Fibroblast of lung (primary cell): ENCODE data around the gene ASTN2.

Source experiments
- EZH2 ChIP-seq: IDR thresholded peaks from 2 replicates; pipeline ENCODE4 v1.5.1; 2012; ENCODE audit warnings: low read length, control low read depth, mild to moderate bottlenecking; ENCODE audit errors: missing control alignments
- TF ChIP-seq, protein P1 (sequence below), 2 donors: IDR thresholded peaks in 1 of 2; conservative IDR thresholded peaks in 1 of 2; 1 replicate in 1 of 2; 2 replicates in 1 of 2; pipeline ENCODE4 v1.5.1; 2011 to 2012; ENCODE audit warnings: low read length in 2 of 2, control low read depth in 1 of 2, inconsistent platforms in 1 of 2, low read depth in 1 of 2, mild to moderate bottlenecking in 1 of 2

DNA sequence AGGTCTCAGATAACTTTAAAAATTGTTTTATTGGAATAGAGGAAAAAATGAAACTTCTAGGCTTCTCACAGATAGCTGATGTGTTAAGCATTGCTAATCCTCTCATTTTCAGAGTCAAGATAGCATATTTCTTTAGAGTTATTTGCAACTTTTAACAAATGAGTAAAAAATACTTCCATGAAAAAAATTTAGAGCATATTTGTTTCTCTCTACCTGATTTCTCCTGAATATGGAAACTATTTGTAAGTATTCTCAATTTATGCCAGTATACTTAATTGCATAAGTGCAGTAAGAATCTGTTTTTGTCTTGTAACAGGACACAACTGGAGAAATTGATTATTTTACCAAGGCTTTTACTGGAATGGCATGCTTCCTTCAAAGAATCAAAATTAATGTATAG, 731.3 kb downstream of the ASTN2 start:
- TF ChIP-seq, protein P1, sequence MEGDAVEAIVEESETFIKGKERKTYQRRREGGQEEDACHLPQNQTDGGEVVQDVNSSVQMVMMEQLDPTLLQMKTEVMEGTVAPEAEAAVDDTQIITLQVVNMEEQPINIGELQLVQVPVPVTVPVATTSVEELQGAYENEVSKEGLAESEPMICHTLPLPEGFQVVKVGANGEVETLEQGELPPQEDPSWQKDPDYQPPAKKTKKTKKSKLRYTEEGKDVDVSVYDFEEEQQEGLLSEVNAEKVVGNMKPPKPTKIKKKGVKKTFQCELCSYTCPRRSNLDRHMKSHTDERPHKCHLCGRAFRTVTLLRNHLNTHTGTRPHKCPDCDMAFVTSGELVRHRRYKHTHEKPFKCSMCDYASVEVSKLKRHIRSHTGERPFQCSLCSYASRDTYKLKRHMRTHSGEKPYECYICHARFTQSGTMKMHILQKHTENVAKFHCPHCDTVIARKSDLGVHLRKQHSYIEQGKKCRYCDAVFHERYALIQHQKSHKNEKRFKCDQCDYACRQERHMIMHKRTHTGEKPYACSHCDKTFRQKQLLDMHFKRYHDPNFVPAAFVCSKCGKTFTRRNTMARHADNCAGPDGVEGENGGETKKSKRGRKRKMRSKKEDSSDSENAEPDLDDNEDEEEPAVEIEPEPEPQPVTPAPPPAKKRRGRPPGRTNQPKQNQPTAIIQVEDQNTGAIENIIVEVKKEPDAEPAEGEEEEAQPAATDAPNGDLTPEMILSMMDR (conservative IDR thresholded peaks at IDR 0.05 in 1 of 2, IDR thresholded peaks at IDR 0.05 in 1 of 2; ENCODE audit: low read depth in 1 of 2, low read length in 2 of 2), result no peak
- no peak for TF ChIP-seq EZH2
